ENCODE results near the gene SCD5. TPM values are rescaled to one million over a fixed set of nuclear protein-coding genes. Genes with fewer than 3 reads are reported as not detected.

SCD5 gene
- total RNA-seq, 1 donor from 2014 or later: 23.9 TPM

GRCh38 chr4:82814034-82814433 is 15.4 kb upstream of the SCD5 start:
- Mint-ChIP-seq H3K36me3 (ENCODE audit: unreplicated experiment) (peaks cover 24% of the 10 kb centered on the region), H3K4me3 (ENCODE audit: unreplicated experiment) (no peak overlapping the region), H3K4me1 (ENCODE audit: unreplicated experiment) (peaks cover 22% of the 10 kb centered on the region), H3K9me3 (ENCODE audit: unreplicated experiment) (no peaks in the 10 kb centered on the region), H3K27ac (ENCODE audit: unreplicated experiment) (peak overlapping the region; percentile 14), H3K27me3 (ENCODE audit: unreplicated experiment) (no peaks in the 10 kb centered on the region)
- no peak for DNase-seq (ENCODE audit: extremely low spot score, unreplicated experiment)
- TF ChIP-seq CTCF (IDR thresholded peaks at IDR 0.05): no peak

GRCh38 chr4:82811838-82812341 is 13.3 kb upstream of the SCD5 start:
- Mint-ChIP-seq H3K27me3 (ENCODE audit: unreplicated experiment) (no peaks in the 10 kb centered on the region), H3K36me3 (ENCODE audit: unreplicated experiment) (peaks cover 5% of the 10 kb centered on the region), H3K4me1 (ENCODE audit: unreplicated experiment) (peaks cover 26% of the 10 kb centered on the region), H3K9me3 (ENCODE audit: unreplicated experiment) (no peaks in the 10 kb centered on the region), H3K4me3 (ENCODE audit: unreplicated experiment) (no peak overlapping the region), H3K27ac (ENCODE audit: unreplicated experiment) (peak overlapping the region; percentile 80)
- DNase-seq (ENCODE audit: extremely low spot score, unreplicated experiment): no peak
- no peak for TF ChIP-seq CTCF (IDR thresholded peaks at IDR 0.05)

- Mint-ChIP-seq H3K4me3 (ENCODE audit: unreplicated experiment) (no peak overlapping the region), H3K4me1 (ENCODE audit: unreplicated experiment) (peaks cover 26% of the 10 kb centered on the region), H3K9me3 (ENCODE audit: unreplicated experiment) (no peaks in the 10 kb centered on the region), H3K27ac (ENCODE audit: unreplicated experiment) (peak overlapping the region; percentile 80), H3K27me3 (ENCODE audit: unreplicated experiment) (no peaks in the 10 kb centered on the region), H3K36me3 (ENCODE audit: unreplicated experiment) (peaks cover 5% of the 10 kb centered on the region)
- no peak for DNase-seq (ENCODE audit: extremely low spot score, unreplicated experiment)
- TF ChIP-seq CTCF (IDR thresholded peaks at IDR 0.05): no peak
These were observed 12.8 kb upstream of the SCD5 start for GRCh38 chr4:82811392-82811791.

- H3K4me3 Mint-ChIP-seq (ENCODE audit: unreplicated experiment): no peak overlapping the region
- no peak overlapping the region for H3K27ac Mint-ChIP-seq (ENCODE audit: unreplicated experiment)
- TF ChIP-seq CTCF (IDR thresholded peaks at IDR 0.05): no peak
These were observed 11.6 kb upstream of the SCD5 start for GRCh38 chr4:82810176-82810575.

DNA sequence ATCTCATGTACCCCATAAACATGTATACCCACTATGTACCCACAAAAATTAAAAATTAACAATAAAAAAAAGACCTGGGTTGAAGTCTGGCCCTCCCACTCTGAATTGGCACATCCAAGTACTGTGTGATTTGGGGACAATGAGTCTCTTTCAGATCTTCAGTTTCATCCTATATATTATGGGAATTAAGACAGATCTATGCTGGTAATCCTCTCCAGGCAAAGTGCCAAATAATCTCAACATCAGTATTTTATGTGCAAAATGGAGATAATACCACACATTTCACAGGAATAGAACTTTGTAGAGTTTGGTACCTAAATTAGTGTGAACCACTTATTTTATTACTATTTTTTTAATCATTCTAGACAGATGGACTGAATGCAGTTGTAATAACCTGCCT is 11.0 kb upstream of the SCD5 start:
- DNase-seq (ENCODE audit: extremely low spot score, unreplicated experiment): no peak
- no peak for TF ChIP-seq CTCF (IDR thresholded peaks at IDR 0.05)
- no peaks in the 10 kb centered on the region for H3K9me3 Mint-ChIP-seq (ENCODE audit: unreplicated experiment)
- H3K36me3 Mint-ChIP-seq (ENCODE audit: unreplicated experiment): no peaks in the 10 kb centered on the region
- H3K4me3 Mint-ChIP-seq (ENCODE audit: unreplicated experiment): no peak overlapping the region
- H3K4me1 Mint-ChIP-seq (ENCODE audit: unreplicated experiment): peaks cover 26% of the 10 kb centered on the region
- no peaks in the 10 kb centered on the region for H3K27me3 Mint-ChIP-seq (ENCODE audit: unreplicated experiment)
- no peak overlapping the region for H3K27ac Mint-ChIP-seq (ENCODE audit: unreplicated experiment)

More at GRCh38 chr4:82810176-82810575, 11.6 kb upstream of the SCD5 start:
- Mint-ChIP-seq H3K36me3 (ENCODE audit: unreplicated experiment) (peaks cover 2% of the 10 kb centered on the region), H3K27me3 (ENCODE audit: unreplicated experiment) (no peaks in the 10 kb centered on the region), H3K4me1 (ENCODE audit: unreplicated experiment) (peaks cover 26% of the 10 kb centered on the region), H3K9me3 (ENCODE audit: unreplicated experiment) (no peaks in the 10 kb centered on the region)
- no peak for DNase-seq (ENCODE audit: extremely low spot score, unreplicated experiment)

All from osteocyte (in vitro differentiated cells).